Mononuclear cell (primary cell): ENCODE measurements around the gene OGFOD2. TPM values are rescaled to one million over a fixed set of nuclear protein-coding genes. Genes with fewer than 3 reads are reported as not detected.

ENCODE experiments used
- H3K27me3 ChIP-seq: 2 replicates; pipeline ENCODE4 v1.6.0; 2011; ENCODE audit warnings: low read length, control low read depth; ENCODE audit not compliant: insufficient read depth
- H3K4me1 ChIP-seq: 2 replicates; pipeline ENCODE4 v1.5.1; 2011; ENCODE audit warnings: mild to moderate bottlenecking, low read length, control low read depth; ENCODE audit not compliant: insufficient read depth
- H3K4me3 ChIP-seq: 2 replicates; pipeline ENCODE4 v1.5.1; 2011; ENCODE audit warnings: mild to moderate bottlenecking, low read length, moderate library complexity
- H3K9me3 ChIP-seq: 2 replicates; pipeline ENCODE4 v1.5.1; 2011; ENCODE audit warnings: low read depth, mild to moderate bottlenecking, control low read depth, low read length
- total RNA-seq: library from RNA; depleted of rRNA; stranded (reverse); fragments of >200 nt; gene quantifications from one replicate; pipeline ENCODE4 v1.2.3, GENCODE V29; 2012

The OGFOD2 gene
- total RNA-seq, 1 donor, result 4.5 TPM

- Histone ChIP-seq H3K4me3 (no peak overlapping the region), H3K27me3 (no peaks in the 10 kb centered on the region), H3K9me3 (no peaks in the 10 kb centered on the region), H3K4me1 (peaks cover 10% of the 10 kb centered on the region)
These were observed 11.1 kb upstream of the OGFOD2 start for GRCh38 chr12:122963941-122964265.

GRCh38 chr12:122964439-122965257 lies 10.4 kb upstream of the OGFOD2 start:
- Histone ChIP-seq H3K4me3 (no peak overlapping the region), H3K9me3 (no peaks in the 10 kb centered on the region), H3K27me3 (no peaks in the 10 kb centered on the region), H3K4me1 (peaks cover 10% of the 10 kb centered on the region)

- H3K4me3 ChIP-seq, result no peak overlapping the region
- H3K4me1 ChIP-seq, result peaks cover 10% of the 10 kb centered on the region
- no peaks in the 10 kb centered on the region for H3K27me3 ChIP-seq
- H3K9me3 ChIP-seq, result no peaks in the 10 kb centered on the region
These were observed 9.7 kb upstream of the OGFOD2 start for GRCh38 chr12:122965321-122965751.

GRCh38 chr12:122965851-122966742 lies 8.9 kb upstream of the OGFOD2 start, which contains the start of gene ABCB9:
TSS of gene ABCB9 (minus strand) at chr12:122966463. CDS start at chr12:122960235, 6,228 bp downstream.
- Histone ChIP-seq H3K9me3 (no peaks in the 10 kb centered on the region), H3K4me1 (peaks cover 10% of the 10 kb centered on the region), H3K4me3 (peak within 1 kb of the TSS; percentile 31), H3K27me3 (no peaks in the 10 kb centered on the region)

- Histone ChIP-seq H3K4me3 (no peak overlapping the region), H3K9me3 (no peaks in the 10 kb centered on the region), H3K4me1 (peaks cover 10% of the 10 kb centered on the region), H3K27me3 (no peaks in the 10 kb centered on the region)
These were observed 8.1 kb upstream of the OGFOD2 start for GRCh38 chr12:122966743-122967550.

GRCh38 chr12:122968104-122968503 lies 6.9 kb upstream of the OGFOD2 start:
- no peak overlapping the region for H3K4me3 ChIP-seq
- H3K27me3 ChIP-seq, result no peaks in the 10 kb centered on the region
- H3K4me1 ChIP-seq, result peaks cover 10% of the 10 kb centered on the region
- no peaks in the 10 kb centered on the region for H3K9me3 ChIP-seq

GRCh38 chr12:122969676-122970075 lies 5.4 kb upstream of the OGFOD2 start:
- H3K9me3 ChIP-seq, result no peaks in the 10 kb centered on the region
- H3K27me3 ChIP-seq, result no peaks in the 10 kb centered on the region
- H3K4me3 ChIP-seq, result no peak overlapping the region
- H3K4me1 ChIP-seq, result peaks cover 19% of the 10 kb centered on the region

- Histone ChIP-seq H3K27me3 (no peaks in the 10 kb centered on the region), H3K4me1 (peaks cover 35% of the 10 kb centered on the region), H3K9me3 (no peaks in the 10 kb centered on the region), H3K4me3 (peak overlapping the region; percentile 93)
These were observed 661 bp upstream of the OGFOD2 start for GRCh38 chr12:122974274-122974891.

- H3K4me3 ChIP-seq, result peak overlapping the region; percentile 93
- no peaks in the 10 kb centered on the region for H3K9me3 ChIP-seq
- H3K27me3 ChIP-seq, result no peaks in the 10 kb centered on the region
- H3K4me1 ChIP-seq, result peaks cover 44% of the 10 kb centered on the region
These were observed 975 bp downstream of the OGFOD2 start for GRCh38 chr12:122975790-122976647.

GRCh38 chr12:122976648-122976975 lies 1.6 kb downstream of the OGFOD2 start:
- H3K27me3 ChIP-seq, result no peaks in the 10 kb centered on the region
- peaks cover 50% of the 10 kb centered on the region for H3K4me1 ChIP-seq
- no peaks in the 10 kb centered on the region for H3K9me3 ChIP-seq
- H3K4me3 ChIP-seq, result no peak overlapping the region

GRCh38 chr12:122977153-122977552 lies 2.1 kb downstream of the OGFOD2 start:
- Histone ChIP-seq H3K9me3 (no peaks in the 10 kb centered on the region), H3K27me3 (no peaks in the 10 kb centered on the region), H3K4me1 (peaks cover 56% of the 10 kb centered on the region), H3K4me3 (no peak overlapping the region)

- Histone ChIP-seq H3K27me3 (no peaks in the 10 kb centered on the region), H3K4me3 (no peak overlapping the region), H3K4me1 (peaks cover 62% of the 10 kb centered on the region), H3K9me3 (no peaks in the 10 kb centered on the region)
These were observed 2.8 kb downstream of the OGFOD2 start for GRCh38 chr12:122977655-122978392.

- Histone ChIP-seq H3K4me3 (no peak overlapping the region), H3K27me3 (no peaks in the 10 kb centered on the region), H3K9me3 (no peaks in the 10 kb centered on the region), H3K4me1 (peaks cover 69% of the 10 kb centered on the region)
These were observed 3.5 kb downstream of the OGFOD2 start for GRCh38 chr12:122978507-122978955.
